K562 (cell line): ENCODE measurements around the gene GAB1. TPM values are rescaled to one million over a fixed set of nuclear protein-coding genes. Genes with fewer than 3 reads are reported as not detected.

Experiments
- BCOR ChIP-seq: fragments of 450-650 bp; IDR thresholded peaks from 2 replicates; pipeline ENCODE4 v1.6.1; 2016
- CBX5 ChIP-seq: IDR thresholded peaks from 2 replicates; pipeline ENCODE4 v1.6.1; 2014; ENCODE audit warnings: low read depth, borderline replicate concordance
- FOXP1 ChIP-seq: sonication (generic); formaldehyde crosslinking; IDR thresholded peaks from 2 replicates; pipeline ENCODE4 v1.8.0; 2022; ENCODE audit warnings: mild to moderate bottlenecking, missing genetic modification reagents
- RBFOX2 ChIP-seq: fragments of 200-400 bp; formaldehyde crosslinking; IDR thresholded peaks from 2 replicates; pipeline ENCODE4 v1.6.1; 2017; ENCODE audit warnings: low read depth, mild to moderate bottlenecking, low read length, moderate library complexity
- RFX5 ChIP-seq: IDR thresholded peaks from 2 replicates; pipeline ENCODE4 v1.6.1; 2011; ENCODE audit warnings: low read depth, mild to moderate bottlenecking, improper control_type of control experiment, low read length
- SLC30A9 ChIP-seq: fragments of 250-450 bp; sonication (Bioruptor Pico); IDR thresholded peaks from 2 replicates; pipeline ENCODE4 v1.8.0; 2022; ENCODE audit warnings: mild to moderate bottlenecking, moderate library complexity
- ZFPM2 ChIP-seq: fragments of 250-450 bp; sonication (Bioruptor Pico); IDR thresholded peaks from 2 replicates; pipeline ENCODE4 v1.5.1; 2022; ENCODE audit warnings: mild to moderate bottlenecking
- ZNF717 ChIP-seq: fragments of 250-450 bp; sonication (Bioruptor Pico); IDR thresholded peaks from 2 replicates; pipeline ENCODE4 v1.5.0; 2021
- ZSCAN29 ChIP-seq: fragments of 450-650 bp; IDR thresholded peaks from 2 replicates; pipeline ENCODE4 v1.6.1; 2017
- polyA plus RNA-seq, 8 experiments: library from polyadenylated mRNA; depleted of rRNA in 4 of 8; stranded (reverse) in 5 of 8; unstranded in 3 of 8; fragments of >200 nt; fragmentation: Nextera tagmentation in 2 of 8; fragmentation: Illumina TruSeq in 1 of 8; extraction: Ambion mirVana in 2 of 8; extraction: Trizol in 1 of 8; gene quantifications; 2 replicates each; pipeline versions ENCODE4 v1.2.1 to v1.2.3, GENCODE V29; 2011 to 2014; ENCODE audit warnings: inconsistent platforms in 1 of 8, missing spikeins in 1 of 8
- total RNA-seq, 7 experiments: library from RNA; depleted of rRNA in 6 of 7; stranded (reverse); fragments of >200 nt in 6 of 7; fragmentation: Illumina TruSeq in 2 of 7; extraction: Trizol in 2 of 7; gene quantifications; 2 replicates each; pipeline versions ENCODE4 v1.2.1 to v1.2.3, GENCODE V29; 2011 to 2021; ENCODE audit warnings: low replicate concordance in 1 of 7
- TF ChIP-seq, protein P1 (sequence below): fragments of 250-450 bp; sonication (Bioruptor Pico); IDR thresholded peaks from 2 replicates; pipeline ENCODE4 v1.4.0; 2020; ENCODE audit warnings: mild to moderate bottlenecking, moderate library complexity
- TF ChIP-seq, protein P2 (sequence below): sonication (generic); formaldehyde crosslinking; IDR thresholded peaks from 2 replicates; pipeline ENCODE4 v1.8.1; 2023; ENCODE audit warnings: missing genetic modification reagents, mild to moderate bottlenecking, borderline replicate concordance
- TF ChIP-seq, protein P3 (sequence below): fragments of 250-450 bp; sonication (Bioruptor Pico); IDR thresholded peaks from 2 replicates; pipeline ENCODE4 v1.8.0; 2021; ENCODE audit warnings: borderline replicate concordance, mild to moderate bottlenecking, moderate library complexity; ENCODE audit not compliant: poor library complexity, severe bottlenecking
- TF ChIP-seq, protein P4 (sequence below): sonication (generic); formaldehyde crosslinking; IDR thresholded peaks from 2 replicates; pipeline ENCODE4 v1.8.0; 2023; ENCODE audit warnings: missing genetic modification reagents, mild to moderate bottlenecking, borderline replicate concordance

The GAB1 gene
- total and polyA plus RNA-seq, 9 of the 15 experiments (the other 6 are each of a cell fraction or from before 2014, with no cell fraction given): 1.3 to 14.6 (median 7.5) TPM

DNA sequence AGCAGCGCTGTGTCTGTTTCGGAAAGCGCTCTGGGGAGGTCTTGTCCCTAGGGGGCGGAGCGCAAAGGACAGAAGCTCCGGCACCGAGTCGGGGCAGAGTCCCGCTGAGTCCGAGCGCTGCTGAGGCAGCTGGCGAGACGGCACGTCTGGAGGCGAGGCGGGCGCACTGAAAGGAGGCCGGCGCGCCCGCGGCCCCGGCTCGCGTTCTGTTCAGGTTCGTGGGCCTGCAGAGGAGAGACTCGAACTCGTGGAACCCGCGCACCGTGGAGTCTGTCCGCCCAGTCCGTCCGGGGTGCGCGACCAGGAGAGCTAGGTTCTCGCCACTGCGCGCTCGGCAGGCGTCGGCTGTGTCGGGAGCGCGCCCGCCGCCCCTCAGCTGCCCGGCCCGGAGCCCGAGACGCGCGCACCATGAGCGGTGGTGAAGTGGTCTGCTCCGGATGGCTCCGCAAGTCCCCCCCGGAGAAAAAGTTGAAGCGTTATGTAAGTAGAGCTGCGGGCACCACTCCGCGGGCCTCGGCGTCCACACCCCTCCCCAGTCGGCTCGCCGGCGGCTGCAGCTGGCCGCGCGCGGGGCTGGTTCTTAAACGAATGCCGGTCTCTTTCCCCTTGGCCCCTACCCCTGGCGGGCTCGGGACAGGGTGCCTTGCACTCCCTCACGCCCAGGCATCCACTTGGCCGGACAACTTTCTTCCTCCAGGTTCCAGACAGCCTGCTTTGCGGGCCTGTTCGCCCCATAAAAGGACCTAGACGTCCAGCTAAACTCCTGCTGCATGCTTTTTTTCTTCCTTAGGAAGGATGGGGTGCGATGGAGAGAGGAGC is at the start of gene GAB1 (continued):
- TF ChIP-seq, protein P1, sequence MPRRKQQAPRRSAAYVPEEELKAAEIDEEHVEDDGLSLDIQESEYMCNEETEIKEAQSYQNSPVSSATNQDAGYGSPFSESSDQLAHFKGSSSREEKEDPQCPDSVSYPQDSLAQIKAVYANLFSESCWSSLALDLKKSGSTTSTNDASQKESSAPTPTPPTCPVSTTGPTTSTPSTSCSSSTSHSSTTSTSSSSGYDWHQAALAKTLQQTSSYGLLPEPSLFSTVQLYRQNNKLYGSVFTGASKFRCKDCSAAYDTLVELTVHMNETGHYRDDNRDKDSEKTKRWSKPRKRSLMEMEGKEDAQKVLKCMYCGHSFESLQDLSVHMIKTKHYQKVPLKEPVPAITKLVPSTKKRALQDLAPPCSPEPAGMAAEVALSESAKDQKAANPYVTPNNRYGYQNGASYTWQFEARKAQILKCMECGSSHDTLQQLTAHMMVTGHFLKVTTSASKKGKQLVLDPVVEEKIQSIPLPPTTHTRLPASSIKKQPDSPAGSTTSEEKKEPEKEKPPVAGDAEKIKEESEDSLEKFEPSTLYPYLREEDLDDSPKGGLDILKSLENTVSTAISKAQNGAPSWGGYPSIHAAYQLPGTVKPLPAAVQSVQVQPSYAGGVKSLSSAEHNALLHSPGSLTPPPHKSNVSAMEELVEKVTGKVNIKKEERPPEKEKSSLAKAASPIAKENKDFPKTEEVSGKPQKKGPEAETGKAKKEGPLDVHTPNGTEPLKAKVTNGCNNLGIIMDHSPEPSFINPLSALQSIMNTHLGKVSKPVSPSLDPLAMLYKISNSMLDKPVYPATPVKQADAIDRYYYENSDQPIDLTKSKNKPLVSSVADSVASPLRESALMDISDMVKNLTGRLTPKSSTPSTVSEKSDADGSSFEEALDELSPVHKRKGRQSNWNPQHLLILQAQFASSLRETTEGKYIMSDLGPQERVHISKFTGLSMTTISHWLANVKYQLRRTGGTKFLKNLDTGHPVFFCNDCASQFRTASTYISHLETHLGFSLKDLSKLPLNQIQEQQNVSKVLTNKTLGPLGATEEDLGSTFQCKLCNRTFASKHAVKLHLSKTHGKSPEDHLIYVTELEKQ (CRISPR knock-in tag): no peak
- TF ChIP-seq, protein P2, sequence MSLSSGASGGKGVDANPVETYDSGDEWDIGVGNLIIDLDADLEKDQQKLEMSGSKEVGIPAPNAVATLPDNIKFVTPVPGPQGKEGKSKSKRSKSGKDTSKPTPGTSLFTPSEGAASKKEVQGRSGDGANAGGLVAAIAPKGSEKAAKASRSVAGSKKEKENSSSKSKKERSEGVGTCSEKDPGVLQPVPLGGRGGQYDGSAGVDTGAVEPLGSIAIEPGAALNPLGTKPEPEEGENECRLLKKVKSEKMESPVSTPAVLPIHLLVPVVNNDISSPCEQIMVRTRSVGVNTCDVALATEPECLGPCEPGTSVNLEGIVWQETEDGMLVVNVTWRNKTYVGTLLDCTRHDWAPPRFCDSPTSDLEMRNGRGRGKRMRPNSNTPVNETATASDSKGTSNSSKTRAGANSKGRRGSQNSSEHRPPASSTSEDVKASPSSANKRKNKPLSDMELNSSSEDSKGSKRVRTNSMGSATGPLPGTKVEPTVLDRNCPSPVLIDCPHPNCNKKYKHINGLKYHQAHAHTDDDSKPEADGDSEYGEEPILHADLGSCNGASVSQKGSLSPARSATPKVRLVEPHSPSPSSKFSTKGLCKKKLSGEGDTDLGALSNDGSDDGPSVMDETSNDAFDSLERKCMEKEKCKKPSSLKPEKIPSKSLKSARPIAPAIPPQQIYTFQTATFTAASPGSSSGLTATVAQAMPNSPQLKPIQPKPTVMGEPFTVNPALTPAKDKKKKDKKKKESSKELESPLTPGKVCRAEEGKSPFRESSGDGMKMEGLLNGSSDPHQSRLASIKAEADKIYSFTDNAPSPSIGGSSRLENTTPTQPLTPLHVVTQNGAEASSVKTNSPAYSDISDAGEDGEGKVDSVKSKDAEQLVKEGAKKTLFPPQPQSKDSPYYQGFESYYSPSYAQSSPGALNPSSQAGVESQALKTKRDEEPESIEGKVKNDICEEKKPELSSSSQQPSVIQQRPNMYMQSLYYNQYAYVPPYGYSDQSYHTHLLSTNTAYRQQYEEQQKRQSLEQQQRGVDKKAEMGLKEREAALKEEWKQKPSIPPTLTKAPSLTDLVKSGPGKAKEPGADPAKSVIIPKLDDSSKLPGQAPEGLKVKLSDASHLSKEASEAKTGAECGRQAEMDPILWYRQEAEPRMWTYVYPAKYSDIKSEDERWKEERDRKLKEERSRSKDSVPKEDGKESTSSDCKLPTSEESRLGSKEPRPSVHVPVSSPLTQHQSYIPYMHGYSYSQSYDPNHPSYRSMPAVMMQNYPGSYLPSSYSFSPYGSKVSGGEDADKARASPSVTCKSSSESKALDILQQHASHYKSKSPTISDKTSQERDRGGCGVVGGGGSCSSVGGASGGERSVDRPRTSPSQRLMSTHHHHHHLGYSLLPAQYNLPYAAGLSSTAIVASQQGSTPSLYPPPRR: no peak
- no peak for TF ChIP-seq SLC30A9
- TF ChIP-seq FOXP1: peak; percentile 47; the same call in 1 of the 2 replicates
- TF ChIP-seq, protein P3, sequence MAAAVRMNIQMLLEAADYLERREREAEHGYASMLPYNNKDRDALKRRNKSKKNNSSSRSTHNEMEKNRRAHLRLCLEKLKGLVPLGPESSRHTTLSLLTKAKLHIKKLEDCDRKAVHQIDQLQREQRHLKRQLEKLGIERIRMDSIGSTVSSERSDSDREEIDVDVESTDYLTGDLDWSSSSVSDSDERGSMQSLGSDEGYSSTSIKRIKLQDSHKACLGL: no peak
- no peak for TF ChIP-seq BCOR
- TF ChIP-seq RFX5: no peak
- no peak for TF ChIP-seq ZNF717
- TF ChIP-seq ZFPM2 (CRISPR knock-in tag): no peak
- peak; percentile 73 for TF ChIP-seq RBFOX2
- no peak for TF ChIP-seq ZSCAN29
- TF ChIP-seq CBX5: no peak
- TF ChIP-seq, protein P4, sequence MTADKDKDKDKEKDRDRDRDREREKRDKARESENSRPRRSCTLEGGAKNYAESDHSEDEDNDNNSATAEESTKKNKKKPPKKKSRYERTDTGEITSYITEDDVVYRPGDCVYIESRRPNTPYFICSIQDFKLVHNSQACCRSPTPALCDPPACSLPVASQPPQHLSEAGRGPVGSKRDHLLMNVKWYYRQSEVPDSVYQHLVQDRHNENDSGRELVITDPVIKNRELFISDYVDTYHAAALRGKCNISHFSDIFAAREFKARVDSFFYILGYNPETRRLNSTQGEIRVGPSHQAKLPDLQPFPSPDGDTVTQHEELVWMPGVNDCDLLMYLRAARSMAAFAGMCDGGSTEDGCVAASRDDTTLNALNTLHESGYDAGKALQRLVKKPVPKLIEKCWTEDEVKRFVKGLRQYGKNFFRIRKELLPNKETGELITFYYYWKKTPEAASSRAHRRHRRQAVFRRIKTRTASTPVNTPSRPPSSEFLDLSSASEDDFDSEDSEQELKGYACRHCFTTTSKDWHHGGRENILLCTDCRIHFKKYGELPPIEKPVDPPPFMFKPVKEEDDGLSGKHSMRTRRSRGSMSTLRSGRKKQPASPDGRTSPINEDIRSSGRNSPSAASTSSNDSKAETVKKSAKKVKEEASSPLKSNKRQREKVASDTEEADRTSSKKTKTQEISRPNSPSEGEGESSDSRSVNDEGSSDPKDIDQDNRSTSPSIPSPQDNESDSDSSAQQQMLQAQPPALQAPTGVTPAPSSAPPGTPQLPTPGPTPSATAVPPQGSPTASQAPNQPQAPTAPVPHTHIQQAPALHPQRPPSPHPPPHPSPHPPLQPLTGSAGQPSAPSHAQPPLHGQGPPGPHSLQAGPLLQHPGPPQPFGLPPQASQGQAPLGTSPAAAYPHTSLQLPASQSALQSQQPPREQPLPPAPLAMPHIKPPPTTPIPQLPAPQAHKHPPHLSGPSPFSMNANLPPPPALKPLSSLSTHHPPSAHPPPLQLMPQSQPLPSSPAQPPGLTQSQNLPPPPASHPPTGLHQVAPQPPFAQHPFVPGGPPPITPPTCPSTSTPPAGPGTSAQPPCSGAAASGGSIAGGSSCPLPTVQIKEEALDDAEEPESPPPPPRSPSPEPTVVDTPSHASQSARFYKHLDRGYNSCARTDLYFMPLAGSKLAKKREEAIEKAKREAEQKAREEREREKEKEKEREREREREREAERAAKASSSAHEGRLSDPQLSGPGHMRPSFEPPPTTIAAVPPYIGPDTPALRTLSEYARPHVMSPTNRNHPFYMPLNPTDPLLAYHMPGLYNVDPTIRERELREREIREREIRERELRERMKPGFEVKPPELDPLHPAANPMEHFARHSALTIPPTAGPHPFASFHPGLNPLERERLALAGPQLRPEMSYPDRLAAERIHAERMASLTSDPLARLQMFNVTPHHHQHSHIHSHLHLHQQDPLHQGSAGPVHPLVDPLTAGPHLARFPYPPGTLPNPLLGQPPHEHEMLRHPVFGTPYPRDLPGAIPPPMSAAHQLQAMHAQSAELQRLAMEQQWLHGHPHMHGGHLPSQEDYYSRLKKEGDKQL (CRISPR knock-in tag): no peak
